ENCODE measurements around the gene TTC28. TPM values are rescaled to one million over a fixed set of nuclear protein-coding genes. Genes with fewer than 3 reads are reported as not detected.

The TTC28 gene
- total RNA-seq, 2 donors from 2014 or later, result 29.2 to 74.6 TPM

DNA sequence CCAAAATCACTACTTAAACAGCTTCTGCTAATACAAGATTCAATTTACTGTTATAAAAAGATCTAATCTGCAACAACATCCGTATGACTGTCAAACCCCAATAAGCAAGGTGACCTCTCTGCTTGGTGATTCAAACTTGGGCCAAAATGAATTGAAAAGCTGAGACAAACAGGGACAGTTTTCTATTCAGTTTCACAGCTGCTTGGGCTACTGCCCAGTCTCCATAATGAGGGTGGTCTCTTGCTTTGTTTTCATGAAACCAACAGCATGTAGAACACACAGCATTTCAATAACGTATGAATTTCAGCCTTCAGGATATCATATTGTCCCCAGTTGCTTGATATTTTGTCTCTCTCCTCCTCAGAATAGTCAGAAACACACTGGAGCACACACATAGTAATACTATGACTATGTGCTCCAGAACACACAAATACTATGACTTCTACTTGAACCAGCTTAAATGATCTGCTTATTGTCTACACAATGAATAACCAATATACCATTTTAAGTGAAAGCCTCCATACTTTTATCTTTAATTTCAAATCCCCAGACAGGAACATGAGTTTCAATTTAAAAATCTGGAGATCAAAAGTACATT, 285.0 kb downstream of the TTC28 start:
- no peak overlapping the region for H3K27ac ChIP-seq
- TF ChIP-seq POLR2AphosphoS5 (IDR thresholded peaks at IDR 0.05) (no peak), POLR2A (IDR thresholded peaks at IDR 0.05) (no peak)
- TF ChIP-seq, protein P1, sequence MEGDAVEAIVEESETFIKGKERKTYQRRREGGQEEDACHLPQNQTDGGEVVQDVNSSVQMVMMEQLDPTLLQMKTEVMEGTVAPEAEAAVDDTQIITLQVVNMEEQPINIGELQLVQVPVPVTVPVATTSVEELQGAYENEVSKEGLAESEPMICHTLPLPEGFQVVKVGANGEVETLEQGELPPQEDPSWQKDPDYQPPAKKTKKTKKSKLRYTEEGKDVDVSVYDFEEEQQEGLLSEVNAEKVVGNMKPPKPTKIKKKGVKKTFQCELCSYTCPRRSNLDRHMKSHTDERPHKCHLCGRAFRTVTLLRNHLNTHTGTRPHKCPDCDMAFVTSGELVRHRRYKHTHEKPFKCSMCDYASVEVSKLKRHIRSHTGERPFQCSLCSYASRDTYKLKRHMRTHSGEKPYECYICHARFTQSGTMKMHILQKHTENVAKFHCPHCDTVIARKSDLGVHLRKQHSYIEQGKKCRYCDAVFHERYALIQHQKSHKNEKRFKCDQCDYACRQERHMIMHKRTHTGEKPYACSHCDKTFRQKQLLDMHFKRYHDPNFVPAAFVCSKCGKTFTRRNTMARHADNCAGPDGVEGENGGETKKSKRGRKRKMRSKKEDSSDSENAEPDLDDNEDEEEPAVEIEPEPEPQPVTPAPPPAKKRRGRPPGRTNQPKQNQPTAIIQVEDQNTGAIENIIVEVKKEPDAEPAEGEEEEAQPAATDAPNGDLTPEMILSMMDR (IDR thresholded peaks at IDR 0.05), result no peak
- H3K27me3 ChIP-seq (replicated peaks; ENCODE audit: insufficient read depth), result no peaks in the 10 kb centered on the region
- 34% methylated on average over 2 of the region's 2 CpGs for WGBS
- H3K9me3 ChIP-seq, result no peaks in the 10 kb centered on the region
- H3K4me3 ChIP-seq, result no peak overlapping the region
- DNase-seq (ENCODE audit: low spot score), result no peak
- H3K4me1 ChIP-seq (replicated peaks), result no peaks in the 10 kb centered on the region
- intact Hi-C loops (cut with DNase I), result no loop called here
- no peaks in the 10 kb centered on the region for H3K36me3 ChIP-seq

DNA sequence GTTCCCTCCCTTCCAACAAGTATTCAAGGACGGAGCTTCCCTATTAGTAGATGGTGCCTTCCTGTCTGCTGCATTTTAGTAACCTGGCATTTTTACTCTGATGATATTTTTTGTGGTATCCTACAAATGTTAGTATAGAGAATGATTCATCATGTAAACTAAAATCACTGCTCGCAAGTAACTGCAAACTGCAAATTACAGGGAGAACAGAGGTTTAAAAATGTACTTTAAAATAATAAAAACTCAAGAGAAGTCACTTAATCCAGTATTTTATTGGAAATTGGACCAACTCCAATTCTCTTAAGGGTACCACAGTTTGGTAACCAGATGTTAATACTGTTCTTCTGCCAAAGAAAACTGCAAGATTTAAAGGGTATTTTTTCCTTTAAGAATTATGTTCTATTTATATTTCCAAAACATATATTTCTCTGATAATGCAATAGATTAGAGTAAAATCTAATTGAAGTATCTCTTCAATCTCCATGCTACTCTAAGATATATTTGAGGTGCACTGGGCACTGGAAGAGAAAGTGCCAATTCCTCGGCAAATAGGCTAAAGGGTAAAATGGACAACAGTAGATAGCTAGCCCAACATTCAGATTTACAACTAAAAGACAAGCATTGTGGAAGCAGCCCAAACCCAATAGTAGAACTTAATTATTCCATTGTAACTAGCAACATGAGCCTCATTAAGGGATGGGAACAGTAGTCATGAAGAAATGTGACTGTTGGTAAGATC, 298.0 kb downstream of the TTC28 start:
- no peaks in the 10 kb centered on the region for H3K36me3 ChIP-seq
- no peak overlapping the region for H3K4me3 ChIP-seq
- H3K9me3 ChIP-seq, result no peaks in the 10 kb centered on the region
- no peak for DNase-seq (ENCODE audit: low spot score)
- 38% methylated on average over 3 of the region's 3 CpGs for WGBS
- no peaks in the 10 kb centered on the region for H3K4me1 ChIP-seq (replicated peaks)
- H3K27ac ChIP-seq, result no peak overlapping the region
- intact Hi-C loops (cut with DNase I), result no loop called here
- H3K27me3 ChIP-seq (replicated peaks; ENCODE audit: insufficient read depth), result no peaks in the 10 kb centered on the region
- TF ChIP-seq POLR2AphosphoS5 (IDR thresholded peaks at IDR 0.05) (no peak), POLR2A (IDR thresholded peaks at IDR 0.05) (no peak)
- TF ChIP-seq, protein P1 (IDR thresholded peaks at IDR 0.05), result no peak

DNA sequence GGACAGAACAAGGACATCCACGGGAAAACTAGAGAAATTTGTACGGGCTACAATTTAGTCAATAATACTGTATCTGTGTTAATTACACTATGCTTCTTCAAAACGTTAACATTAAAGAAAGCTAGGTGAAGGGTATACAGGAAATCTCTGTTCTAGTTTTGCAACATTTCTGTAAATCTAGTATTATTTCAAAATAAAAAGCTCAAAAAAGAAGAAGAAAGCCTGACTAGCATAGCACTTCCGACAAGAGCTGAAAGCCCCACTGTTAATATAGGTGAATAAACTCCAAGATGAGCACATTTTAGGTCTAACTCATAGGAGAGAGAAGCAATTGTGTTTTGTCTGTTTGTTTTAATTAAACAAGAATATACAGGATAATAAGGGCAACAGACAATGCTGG, 299.7 kb downstream of the TTC28 start:
- DNase-seq (ENCODE audit: low spot score), result no peak
- Histone ChIP-seq H3K4me1 (replicated peaks) (no peaks in the 10 kb centered on the region), H3K27ac (no peak overlapping the region), H3K4me3 (no peak overlapping the region), H3K27me3 (replicated peaks; ENCODE audit: insufficient read depth) (no peaks in the 10 kb centered on the region), H3K9me3 (no peaks in the 10 kb centered on the region), H3K36me3 (no peaks in the 10 kb centered on the region)
- intact Hi-C loops (cut with DNase I), result no loop called here
- TF ChIP-seq, protein P1 (IDR thresholded peaks at IDR 0.05), result no peak
- TF ChIP-seq POLR2A (IDR thresholded peaks at IDR 0.05) (no peak), POLR2AphosphoS5 (IDR thresholded peaks at IDR 0.05) (no peak)
- 79% methylated on average over 4 of the region's 4 CpGs for WGBS

DNA sequence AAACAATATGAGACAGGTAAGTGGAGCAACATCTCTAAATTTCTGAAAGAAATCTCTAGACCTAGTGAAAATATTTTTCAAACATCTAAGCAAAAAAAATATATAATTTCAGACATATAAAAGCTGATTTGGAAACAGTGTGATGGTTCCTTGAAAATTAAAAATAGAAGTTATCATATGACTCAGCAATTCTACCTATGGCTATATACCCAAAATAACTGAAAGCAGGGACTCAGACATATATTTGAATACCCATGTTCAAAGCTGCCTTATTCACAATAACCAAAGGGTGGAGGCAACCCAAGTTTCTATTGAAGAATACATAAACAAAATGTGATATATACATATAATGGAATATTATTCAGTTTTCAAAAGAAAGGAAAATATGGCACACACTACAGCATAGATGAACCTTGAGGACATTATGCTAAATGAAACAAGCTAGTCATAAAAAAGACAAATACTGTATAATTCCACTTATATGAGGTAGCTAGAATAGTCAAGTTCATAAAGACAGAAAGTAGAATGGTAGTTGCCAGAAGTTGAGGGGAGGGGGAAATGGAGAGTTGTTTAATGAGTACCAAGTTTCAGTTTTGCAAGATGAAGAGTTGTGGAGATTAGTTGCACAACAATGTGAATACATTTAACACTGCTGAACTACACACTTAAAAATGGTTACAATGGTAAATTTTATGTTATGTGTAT, 300.4 kb downstream of the TTC28 start:
- intact Hi-C loops (cut with DNase I), result no loop called here

More for the DNA sequence above, 300.4 kb downstream of the TTC28 start:
- Histone ChIP-seq H3K27me3 (replicated peaks; ENCODE audit: insufficient read depth) (no peaks in the 10 kb centered on the region), H3K27ac (no peak overlapping the region), H3K9me3 (no peaks in the 10 kb centered on the region), H3K4me1 (replicated peaks) (no peaks in the 10 kb centered on the region), H3K36me3 (no peaks in the 10 kb centered on the region), H3K4me3 (no peak overlapping the region)
- no peak for DNase-seq (ENCODE audit: low spot score)
- TF ChIP-seq POLR2AphosphoS5 (IDR thresholded peaks at IDR 0.05) (no peak), POLR2A (IDR thresholded peaks at IDR 0.05) (no peak)
- TF ChIP-seq, protein P1 (IDR thresholded peaks at IDR 0.05), result no peak
